GM13977 (cell line): ENCODE measurements around the gene ZBTB42.
A peak's percentile ranks its signal among the peaks of the same experiment; 100 is the strongest.

Experiments
- DNase-seq: peaks from one replicate; pipeline ENCODE4 v3.0.0; 2012; ENCODE audit warnings: low spot score
- CTCF ChIP-seq: IDR thresholded peaks from 2 replicates; pipeline ENCODE4 v1.5.1; 2012; ENCODE audit warnings: mild to moderate bottlenecking, control low read depth; ENCODE audit not compliant: insufficient read depth; ENCODE audit errors: extremely low read depth, missing control alignments
- in situ Hi-C: fragments of 300-500 bp; cut with MboI; formaldehyde crosslinking; loops from one replicate; pipeline ENCODE4 v1.12.0; 2022; ENCODE audit warnings: low sequenced_read_pairs, low pct_unique_long_range_greater_than_20kb, mixed read lengths, inconsistent platforms; ENCODE audit not compliant: unreplicated experiment

The ZBTB42 gene

GRCh38 chr14:104768437-104769323 is 32.2 kb upstream of the ZBTB42 start:
- DNase-seq: peak; percentile 92
- in situ Hi-C loops: loop anchor here (10.0 to 25.0 kb wide), 2 partner anchors 56 to 269 kb away; no protein-coding TSS in a partner anchor

DNA sequence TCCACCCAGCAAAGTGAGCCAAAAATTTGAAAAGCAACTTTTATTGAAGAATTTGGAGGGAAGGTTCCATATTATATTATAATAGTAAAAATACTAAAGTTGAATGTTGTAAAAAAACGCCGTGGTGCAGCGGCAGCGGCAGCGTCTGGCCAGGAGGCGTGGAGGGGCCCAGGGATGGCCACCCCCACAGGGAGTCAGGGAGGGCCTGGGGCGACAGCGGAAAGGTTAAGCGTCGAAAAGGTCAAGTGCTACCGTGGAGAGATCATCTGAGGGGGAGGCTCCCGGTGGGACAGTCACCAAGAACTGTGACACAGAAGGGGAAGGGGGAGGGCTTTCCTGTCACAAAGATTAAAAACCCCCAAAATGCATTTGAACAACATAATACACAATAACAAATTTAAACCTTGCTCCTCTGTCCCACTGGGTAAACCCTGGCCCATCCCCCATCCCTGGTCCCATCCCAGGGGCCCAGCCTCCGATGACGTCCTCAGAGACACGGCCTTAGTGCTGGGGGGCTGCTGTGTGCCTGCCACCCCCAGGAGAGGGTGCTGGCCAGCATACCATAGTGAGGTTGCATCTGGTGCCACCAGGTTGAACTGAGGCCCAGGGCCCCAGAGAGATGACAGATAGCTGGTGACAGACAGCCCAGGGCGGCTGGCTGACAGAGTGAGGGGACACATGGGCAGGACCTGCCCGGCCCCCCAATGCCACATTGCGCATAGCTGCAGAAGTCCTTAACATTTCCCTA is 31.4 kb upstream of the ZBTB42 start:
- no peak for TF ChIP-seq CTCF
- no peak for DNase-seq
- in situ Hi-C loops: loop anchor here (10.0 to 25.0 kb wide), 2 partner anchors 55 to 268 kb away; no protein-coding TSS in a partner anchor

More at GRCh38 chr14:104768437-104769323, 32.2 kb upstream of the ZBTB42 start:
- peak; percentile 98 for TF ChIP-seq CTCF

DNA sequence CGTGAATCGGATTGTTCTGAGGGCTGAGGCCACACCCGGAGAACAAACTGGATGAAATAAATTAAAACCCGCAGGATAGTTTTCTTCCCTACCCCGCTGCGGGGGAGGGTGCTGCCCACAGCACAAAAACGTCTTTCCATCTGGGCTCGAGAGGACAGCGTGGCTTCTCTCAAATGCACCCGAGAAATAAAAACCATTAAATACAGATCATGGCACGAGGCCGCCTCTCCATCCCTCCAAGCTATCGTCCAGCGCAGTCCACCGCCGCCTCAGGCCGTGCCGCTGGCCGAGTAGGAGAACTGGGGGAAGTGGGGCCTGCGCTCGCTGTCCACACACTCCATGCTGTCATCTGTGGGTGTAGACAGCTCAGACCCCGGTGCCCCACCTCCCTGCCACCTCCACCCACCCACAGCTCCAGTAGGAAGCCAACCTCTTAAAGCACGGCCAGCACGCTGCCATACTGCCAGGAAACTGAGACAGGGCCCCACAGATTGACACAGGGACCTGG is 30.8 kb upstream of the ZBTB42 start:
- DNase-seq: no peak
- in situ Hi-C loops: loop anchor here (25.0 kb wide), 1 partner anchor 267 kb away; no protein-coding TSS in a partner anchor
- TF ChIP-seq CTCF: no peak

DNA sequence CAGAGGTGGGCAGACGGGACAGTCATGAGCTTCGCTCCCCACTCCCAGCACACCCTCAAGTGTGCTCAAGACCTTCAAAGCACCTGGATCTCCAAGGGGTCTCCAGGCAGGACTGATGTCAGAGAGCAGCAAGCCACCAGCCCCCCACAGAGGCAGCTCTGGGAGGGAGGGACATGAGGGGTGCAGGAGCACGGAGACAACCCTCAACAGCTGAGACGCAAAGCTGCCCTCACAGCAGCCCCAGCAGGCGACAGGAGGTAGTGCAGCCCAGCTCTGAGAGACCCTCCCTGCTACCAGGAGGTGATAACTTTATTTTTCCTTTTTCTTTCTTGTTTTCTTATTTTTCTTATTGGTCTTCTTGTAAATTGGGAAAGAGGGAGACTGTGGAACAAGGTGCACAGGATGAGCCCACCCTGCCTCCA is 30.0 kb upstream of the ZBTB42 start:
- peak; percentile 49 for TF ChIP-seq CTCF
- DNase-seq: no peak
- in situ Hi-C loops: loop anchor here (25.0 kb wide), 1 partner anchor 266 kb away; no protein-coding TSS in a partner anchor

DNA sequence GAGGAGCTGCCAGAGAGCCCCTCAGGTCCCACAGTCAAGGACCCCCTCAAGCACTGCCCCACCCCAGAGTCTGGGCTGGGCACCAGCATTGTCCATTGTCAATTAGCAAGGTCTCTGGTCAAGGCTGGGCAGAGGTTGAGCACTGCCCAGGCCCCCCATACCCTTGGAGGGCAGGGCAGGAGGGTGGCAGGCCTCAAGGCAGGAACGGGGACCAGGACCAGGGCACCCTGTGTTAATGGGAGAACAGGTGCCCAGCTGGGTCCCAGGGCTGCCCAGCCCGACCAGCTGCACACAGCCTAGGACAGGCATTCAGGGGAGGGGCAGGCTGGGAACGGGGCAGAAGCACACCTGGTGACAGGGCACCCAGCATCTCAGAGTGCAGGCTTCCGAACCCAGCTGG is 29.5 kb upstream of the ZBTB42 start:
- TF ChIP-seq CTCF: no peak
- no peak for DNase-seq
- in situ Hi-C loops: loop anchor here (25.0 kb wide), 1 partner anchor 266 kb away; no protein-coding TSS in a partner anchor
